Activated naive CD4-positive, alpha-beta T cell (primary cell): ENCODE measurements around the gene CHST11.
"Not testable (repeated sequence)": the region's sequence is repeated elsewhere in the genome, so short reads cannot be mapped to it uniquely, and the experiment has no call there.

Experiments used
- DNase-seq, 4 experiments: peaks; one replicate each; lab custom pipeline; 2025; lab: John Stamatoyannopoulos, UW

CHST11 gene

DNA sequence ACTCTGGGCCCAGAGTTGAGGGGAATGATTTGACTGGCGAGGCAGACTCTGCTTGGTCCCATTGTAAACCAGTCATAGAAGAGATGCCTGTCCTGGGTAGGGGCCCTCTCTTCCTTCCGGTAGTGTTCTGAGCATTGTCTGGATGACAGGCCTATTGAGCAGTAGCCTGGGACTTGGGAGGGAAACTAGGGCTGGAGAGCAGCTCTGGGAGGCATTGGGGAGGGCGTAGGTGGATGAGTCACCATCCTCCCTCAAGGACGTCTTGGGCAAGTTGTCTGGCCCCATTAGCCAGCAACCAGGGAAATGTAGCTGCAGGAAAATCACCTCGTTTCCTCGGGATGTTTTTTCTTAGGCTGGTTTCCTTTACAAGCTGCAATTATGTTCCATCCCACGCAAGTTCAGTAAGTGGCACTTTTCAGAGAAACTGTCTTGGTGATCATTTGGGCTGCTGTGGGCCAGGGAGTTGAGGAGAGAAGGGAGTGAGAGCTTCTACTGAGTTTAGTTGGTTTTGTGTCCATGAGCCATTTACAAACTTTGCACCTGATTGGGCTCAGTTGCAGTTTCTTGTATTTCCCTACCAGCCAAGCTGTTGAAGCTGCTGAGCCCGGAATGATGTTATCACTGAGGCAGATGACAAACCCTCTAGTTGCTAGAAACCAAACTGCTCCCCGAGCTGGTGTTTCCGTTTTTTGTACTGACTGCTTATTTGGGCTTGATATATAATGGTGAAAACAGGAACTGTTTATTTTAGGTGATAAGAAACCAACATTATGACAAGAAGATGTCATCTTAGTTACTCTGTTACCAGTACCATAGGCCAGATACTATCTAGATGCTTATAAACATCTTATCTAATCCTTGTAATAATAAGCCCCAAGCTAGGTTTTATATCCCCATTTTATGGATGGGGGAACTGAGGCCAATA, 147.6 kb downstream of the CHST11 start:
- no peak for DNase-seq

- DNase-seq: no peak
These were observed 148.4 kb downstream of the CHST11 start for GRCh38 chr12:104604995-104605675.

DNA sequence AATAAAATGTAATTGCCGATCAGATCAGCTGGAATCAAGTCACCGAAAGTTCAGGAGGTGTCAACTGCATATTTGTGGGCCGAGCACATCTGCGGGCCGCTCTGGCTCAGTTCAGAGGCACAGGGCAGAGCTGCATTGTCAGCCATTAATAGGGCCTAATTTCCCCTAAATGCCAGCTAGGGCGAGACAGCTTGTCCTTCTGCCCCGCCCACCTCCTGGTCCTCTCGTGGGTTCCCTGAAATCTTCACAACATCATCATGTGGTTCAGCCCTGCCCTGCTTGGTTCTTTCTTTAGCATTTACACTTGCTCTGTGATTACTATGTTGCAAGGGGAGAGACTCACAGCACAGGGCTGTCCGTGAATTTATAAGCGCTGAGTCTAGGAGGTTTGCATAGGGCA, 148.9 kb downstream of the CHST11 start:
- no peak for DNase-seq

DNA sequence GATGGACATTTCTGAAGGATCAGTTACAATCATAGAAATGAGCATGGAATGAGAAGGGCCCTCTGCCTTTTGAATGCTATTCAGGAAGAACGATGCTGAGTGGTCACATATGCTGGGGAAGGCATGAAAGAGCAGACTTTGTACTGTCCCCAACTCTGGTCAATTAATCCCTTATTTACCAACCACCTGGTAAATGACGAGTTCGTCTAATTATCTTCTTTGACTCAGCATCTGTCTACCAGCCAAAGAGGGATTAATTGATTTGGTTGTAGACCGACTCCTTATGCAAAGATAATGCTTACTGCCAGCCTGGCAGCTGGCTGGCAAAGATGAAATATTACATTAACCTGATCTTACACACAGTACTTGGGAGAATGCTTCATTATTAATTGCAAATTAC, 152.2 kb downstream of the CHST11 start:
- no peak for DNase-seq

DNA sequence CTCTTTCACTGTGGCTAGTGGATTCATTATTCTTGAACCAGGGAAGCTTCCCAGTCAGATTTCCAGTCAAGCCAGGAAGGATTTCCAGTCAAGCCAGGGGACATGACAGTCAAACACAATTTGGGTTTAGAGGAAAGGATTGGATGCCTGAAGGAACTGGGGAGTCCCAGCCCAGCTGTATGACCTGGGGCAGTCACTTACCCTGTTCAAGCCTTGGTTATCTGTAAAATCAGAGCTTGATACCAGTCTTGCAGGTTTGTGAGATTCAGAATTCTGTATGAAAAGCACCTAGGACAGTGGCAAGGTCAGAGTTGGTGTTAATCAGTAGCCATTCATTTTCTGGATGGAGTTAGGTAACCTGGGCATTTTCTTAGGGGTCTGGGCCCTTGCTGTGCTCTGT, 152.7 kb downstream of the CHST11 start:
- no peak for DNase-seq

DNA sequence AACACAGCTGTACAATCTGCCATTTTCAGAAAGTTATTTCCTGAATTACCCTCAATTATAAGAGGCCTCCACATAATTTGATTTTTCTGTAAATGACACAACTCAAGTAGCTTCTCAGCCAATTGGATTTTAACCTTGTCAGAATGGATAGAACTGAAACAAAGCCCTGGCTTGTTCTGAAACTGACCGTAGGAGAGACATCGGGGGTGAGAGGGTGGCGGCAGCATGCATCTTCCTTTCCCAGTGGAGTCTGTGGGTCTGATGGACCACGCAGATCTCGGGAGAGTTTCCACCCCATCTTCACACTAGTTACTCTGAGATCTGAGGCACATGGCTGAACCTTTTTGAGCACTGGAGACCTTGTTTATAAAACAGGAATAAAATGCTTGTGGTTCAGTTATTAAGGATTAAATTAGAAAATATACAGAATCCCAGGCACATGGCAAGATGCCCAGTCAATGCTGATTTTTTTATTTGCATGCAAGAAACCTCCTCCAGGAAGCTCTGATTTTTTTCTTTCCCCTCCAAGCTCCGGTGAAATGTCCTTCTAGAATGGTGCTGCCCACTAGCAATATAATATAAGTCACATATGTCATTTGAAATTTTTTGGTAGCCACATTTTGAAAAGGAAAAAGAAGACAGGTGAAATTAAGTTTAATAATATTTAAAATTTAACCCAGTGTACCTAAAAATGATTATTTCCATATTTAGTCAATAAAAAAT, 153.9 kb downstream of the CHST11 start:
- no peak for DNase-seq

DNA sequence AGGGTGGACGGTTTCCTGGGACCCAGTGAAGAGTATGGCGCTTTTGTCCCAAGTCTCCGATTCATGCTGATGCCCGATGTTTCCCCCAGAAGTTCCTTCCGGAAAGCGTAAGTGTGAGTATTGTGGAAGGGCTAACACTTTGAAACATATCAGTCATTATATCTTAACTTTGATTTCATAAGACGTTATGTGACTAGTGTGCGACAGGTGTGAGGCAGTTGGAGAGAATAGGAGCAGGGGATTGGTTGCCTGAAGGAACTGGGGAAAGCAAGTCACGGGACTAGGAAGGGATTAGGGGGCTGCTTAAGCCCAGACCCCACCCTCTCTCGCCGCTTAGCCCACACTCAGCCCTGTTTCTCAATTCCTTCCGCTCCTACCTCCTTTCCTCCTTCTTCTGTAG, 154.9 kb downstream of the CHST11 start:
- DNase-seq: no peak

- not testable (repeated sequence) for DNase-seq
These were observed 156.6 kb downstream of the CHST11 start for GRCh38 chr12:104613372-104613771.

- DNase-seq: no peak
These were observed 158.4 kb downstream of the CHST11 start for GRCh38 chr12:104615048-104615561.

DNA sequence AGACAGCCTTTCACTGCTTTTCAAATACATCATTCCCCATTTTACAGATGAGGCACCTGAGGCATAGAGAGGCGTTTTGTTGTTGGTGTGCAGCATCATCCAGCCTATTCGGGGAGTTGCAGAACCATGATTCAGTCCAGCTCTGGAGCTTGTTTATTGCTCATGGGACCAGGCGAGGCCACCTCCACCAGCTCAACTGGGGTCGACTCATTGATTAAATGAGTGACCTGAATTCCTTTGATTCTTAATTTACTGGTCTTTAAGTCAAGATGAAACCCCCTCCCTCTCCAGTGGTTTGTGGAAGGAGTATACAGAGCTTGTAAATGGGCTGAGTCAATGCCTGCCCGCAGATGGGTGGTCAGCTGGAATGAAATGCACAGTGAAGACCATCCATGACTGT, 161.9 kb downstream of the CHST11 start:
- no peak for DNase-seq

- no peak for DNase-seq
These were observed 162.6 kb downstream of the CHST11 start for GRCh38 chr12:104619305-104619704.

DNA sequence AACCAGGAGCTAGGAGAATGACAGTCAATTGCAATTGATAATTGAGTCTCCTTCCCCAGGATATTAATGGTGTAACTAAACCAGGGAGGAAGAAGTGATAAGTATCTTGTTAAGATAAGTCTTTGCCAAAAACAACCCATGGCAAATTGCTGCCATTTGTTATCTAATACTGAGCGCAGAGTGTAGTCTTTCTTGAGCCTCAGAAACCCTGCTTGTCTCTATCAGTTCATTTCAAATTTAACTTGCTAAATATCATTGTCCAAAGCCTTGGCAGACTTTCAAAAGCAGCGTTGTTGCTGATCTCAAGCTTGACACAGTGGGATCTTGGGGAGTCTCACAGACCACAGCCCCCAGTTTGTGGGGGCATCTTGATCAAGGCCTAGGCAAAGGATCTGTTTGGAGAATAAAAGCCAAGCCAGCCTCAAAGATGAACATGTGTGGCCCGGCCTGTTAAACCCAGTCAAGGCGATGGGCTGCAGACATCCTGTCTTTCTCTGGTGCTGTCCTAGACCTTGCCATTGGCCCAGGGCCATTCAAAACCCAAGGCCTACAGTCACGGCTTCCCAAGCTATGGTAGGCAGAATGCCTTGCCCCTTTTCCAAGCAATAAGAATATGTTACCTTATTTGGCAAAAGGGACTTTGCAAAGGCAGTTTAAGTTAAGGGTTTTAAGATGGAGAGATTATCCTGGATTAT, 164.2 kb downstream of the CHST11 start:
- DNase-seq: no peak

GRCh38 chr12:104622928-104623327, 166.2 kb downstream of the CHST11 start:
- no peak for DNase-seq

- DNase-seq: no peak
These were observed 167.1 kb downstream of the CHST11 start for GRCh38 chr12:104623883-104624282.

- no peak for DNase-seq
These were observed 167.8 kb downstream of the CHST11 start for GRCh38 chr12:104624529-104624928.

GRCh38 chr12:104626069-104626837, 169.5 kb downstream of the CHST11 start:
- DNase-seq: no peak

DNA sequence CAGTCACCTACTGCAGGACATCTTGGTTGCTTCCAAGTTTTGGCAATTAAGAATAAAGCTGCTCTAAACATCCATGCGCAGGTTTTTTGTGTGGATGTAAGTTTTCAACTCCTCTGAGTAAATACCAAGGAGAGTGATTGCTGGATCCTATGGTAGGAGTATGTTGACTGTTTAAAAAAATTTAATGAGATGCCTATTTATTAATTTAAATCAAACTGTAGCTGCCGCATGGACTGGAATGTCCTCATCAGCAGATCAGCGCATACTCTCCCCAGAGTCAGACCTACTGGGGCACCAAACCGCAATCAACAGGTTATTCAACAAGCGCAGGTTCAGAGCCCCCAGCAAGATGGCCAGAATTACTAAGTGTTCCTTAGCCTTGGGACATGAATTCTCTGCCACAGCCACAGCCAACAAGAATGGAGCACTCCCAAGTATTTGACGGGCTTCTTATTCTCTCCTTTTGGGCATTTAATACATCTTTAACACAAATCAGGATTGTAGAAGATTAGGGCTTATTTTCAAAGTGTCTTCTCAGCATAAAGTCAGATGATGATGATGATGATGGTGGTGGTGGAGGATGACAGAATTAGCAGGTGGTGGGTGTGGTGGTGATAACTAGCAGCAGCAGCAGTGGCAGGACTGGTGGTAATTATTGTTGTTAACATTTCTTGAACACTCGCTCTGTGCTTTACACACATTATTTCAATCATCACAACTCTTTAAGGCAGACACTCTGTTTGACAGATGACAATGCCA, 170.7 kb downstream of the CHST11 start:
- DNase-seq: no peak

DNA sequence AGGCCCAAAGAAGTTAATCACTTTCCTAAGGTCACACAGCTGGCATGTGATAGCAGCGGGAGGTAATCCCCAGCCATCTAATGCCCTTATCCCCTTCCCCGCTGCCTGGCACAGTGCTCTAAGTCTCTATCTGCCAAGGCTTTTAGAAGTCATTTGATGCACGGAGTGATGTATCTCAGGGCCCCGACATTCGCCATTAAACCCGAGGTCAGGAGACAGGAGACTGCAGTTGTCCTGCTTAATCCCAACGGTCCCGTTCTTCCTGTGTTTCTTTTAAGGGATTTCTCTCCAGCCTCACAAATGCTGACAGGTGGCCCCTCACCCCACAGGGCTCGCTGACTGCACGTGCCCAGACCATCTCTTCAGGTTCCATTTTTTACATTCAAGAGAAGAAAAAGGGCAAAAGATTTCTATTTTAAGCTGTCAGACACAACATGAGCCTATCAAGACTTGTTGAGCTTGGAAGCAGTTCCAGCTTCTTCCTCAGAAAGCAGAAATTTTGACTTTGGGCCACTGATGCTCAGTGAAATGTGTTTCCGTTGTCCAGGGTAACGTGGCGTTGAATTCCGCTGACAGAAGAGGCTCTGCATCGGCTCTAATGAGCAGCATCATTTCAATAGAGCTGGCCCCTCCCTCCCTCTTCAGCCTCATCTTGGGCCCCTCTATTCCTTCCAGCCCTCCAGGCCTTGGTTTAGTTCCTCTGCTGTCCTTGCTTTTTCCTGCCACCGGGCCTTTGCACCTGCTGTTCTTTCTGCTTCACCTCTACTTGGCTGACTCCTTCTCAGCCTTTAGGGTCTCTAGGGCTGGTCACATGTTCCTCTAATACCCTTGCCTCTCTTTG, 171.5 kb downstream of the CHST11 start:
- DNase-seq: no peak

DNA sequence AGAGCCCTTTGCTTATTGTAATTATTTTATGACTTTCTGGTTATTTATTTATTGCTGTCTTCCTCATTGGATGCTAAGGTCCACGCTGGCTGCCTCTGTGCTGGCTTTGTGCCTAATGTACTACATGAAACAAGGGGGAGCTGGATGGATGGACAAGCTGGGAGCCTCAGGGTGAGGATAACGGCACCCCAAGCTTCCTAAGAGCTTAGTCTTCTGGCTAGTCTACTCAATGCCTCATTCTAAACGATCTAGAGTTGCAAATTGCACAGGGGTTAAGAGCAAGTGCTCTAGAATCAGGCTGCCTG, 172.0 kb downstream of the CHST11 start:
- DNase-seq: no peak
